Neuron (in vitro differentiated cells): ENCODE measurements around the gene ASGR1.

Source experiments
- H2AFZ ChIP-seq: one replicate; pipeline ENCODE4 v1.6.1; 2013; ENCODE audit warnings: low read depth, mild to moderate bottlenecking, inconsistent platforms, low read length, moderate library complexity
- H3K27me3 ChIP-seq: one replicate; pipeline ENCODE4 v1.6.1; 2013; ENCODE audit warnings: low read length; ENCODE audit not compliant: insufficient read depth
- H3K36me3 ChIP-seq: one replicate; pipeline ENCODE4 v1.6.1; 2013; ENCODE audit warnings: low read length; ENCODE audit not compliant: insufficient read depth
- H3K4me1 ChIP-seq: one replicate; pipeline ENCODE4 v1.6.1; 2013; ENCODE audit warnings: low read length; ENCODE audit not compliant: insufficient read depth
- H3K4me3 ChIP-seq: 2 replicates; pipeline ENCODE4 v1.5.1; 2013; ENCODE audit warnings: mild to moderate bottlenecking, low read length, moderate library complexity
- H3K9me3 ChIP-seq: one replicate; pipeline ENCODE4 v1.6.1; 2013; ENCODE audit warnings: low read length

Gene ASGR1

GRCh38 chr17:7219812-7220592, 40.8 kb upstream of the ASGR1 start, which contains the start of the genes ACADVL and DLG4:
Gene ACADVL (plus strand): TSS chr17:7219938. CDS start chr17:7219985, 47 bp downstream.
Gene DLG4 (minus strand): TSS chr17:7219836.
- Histone ChIP-seq H3K9me3 (no peaks in the 10 kb centered on the region), H3K36me3 (peaks cover 33% of the 10 kb centered on the region), H3K4me1 (peaks cover 52% of the 10 kb centered on the region), H2AFZ (no peak within 1 kb of the TSS), H3K27me3 (no peaks in the 10 kb centered on the region), H3K4me3 (peak within 1 kb of the TSS; percentile 72)

GRCh38 chr17:7219229-7219811, 40.1 kb upstream of the ASGR1 start:
- Histone ChIP-seq H3K27me3 (no peaks in the 10 kb centered on the region), H3K9me3 (no peaks in the 10 kb centered on the region), H3K4me1 (peaks cover 52% of the 10 kb centered on the region), H3K36me3 (peaks cover 26% of the 10 kb centered on the region), H3K4me3 (peak overlapping the region; percentile 72), H2AFZ (no peak overlapping the region)

- peaks cover 20% of the 10 kb centered on the region for H3K36me3 ChIP-seq
- H3K4me3 ChIP-seq: no peak overlapping the region
- no peak overlapping the region for H2AFZ ChIP-seq
- no peaks in the 10 kb centered on the region for H3K9me3 ChIP-seq
- H3K4me1 ChIP-seq: peaks cover 52% of the 10 kb centered on the region
- no peaks in the 10 kb centered on the region for H3K27me3 ChIP-seq
Observed at GRCh38 chr17:7218758-7219157, 39.6 kb upstream of the ASGR1 start.

DNA sequence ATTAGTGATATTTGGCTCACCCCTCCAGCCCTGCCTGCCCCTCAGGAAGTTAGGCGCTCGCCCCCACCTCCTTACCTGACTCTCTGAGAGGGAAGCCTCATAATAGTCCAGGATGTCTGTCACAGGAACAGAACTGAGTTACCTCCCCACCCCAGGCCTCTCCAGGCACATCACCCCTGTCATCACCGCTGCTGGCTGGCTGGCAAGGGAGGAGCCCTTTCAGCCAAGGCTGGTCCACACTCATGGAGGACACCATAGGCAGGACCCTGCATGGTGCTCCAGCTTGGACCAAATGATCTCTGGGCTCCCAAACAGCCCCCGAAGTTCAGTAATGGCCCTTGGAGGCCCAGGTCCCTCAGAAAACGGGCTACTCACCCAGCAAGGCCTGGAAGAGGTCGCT, 39.0 kb upstream of the ASGR1 start:
- Histone ChIP-seq H3K4me1 (peaks cover 57% of the 10 kb centered on the region), H3K9me3 (no peaks in the 10 kb centered on the region), H3K27me3 (no peaks in the 10 kb centered on the region), H3K4me3 (peak overlapping the region; percentile 48), H2AFZ (no peak overlapping the region), H3K36me3 (peaks cover 15% of the 10 kb centered on the region)

GRCh38 chr17:7217113-7217987, 38.2 kb upstream of the ASGR1 start:
- Histone ChIP-seq H3K36me3 (peaks cover 6% of the 10 kb centered on the region), H3K9me3 (no peaks in the 10 kb centered on the region), H3K4me3 (peak overlapping the region; percentile 48), H2AFZ (no peak overlapping the region), H3K4me1 (peaks cover 57% of the 10 kb centered on the region), H3K27me3 (no peaks in the 10 kb centered on the region)

DNA sequence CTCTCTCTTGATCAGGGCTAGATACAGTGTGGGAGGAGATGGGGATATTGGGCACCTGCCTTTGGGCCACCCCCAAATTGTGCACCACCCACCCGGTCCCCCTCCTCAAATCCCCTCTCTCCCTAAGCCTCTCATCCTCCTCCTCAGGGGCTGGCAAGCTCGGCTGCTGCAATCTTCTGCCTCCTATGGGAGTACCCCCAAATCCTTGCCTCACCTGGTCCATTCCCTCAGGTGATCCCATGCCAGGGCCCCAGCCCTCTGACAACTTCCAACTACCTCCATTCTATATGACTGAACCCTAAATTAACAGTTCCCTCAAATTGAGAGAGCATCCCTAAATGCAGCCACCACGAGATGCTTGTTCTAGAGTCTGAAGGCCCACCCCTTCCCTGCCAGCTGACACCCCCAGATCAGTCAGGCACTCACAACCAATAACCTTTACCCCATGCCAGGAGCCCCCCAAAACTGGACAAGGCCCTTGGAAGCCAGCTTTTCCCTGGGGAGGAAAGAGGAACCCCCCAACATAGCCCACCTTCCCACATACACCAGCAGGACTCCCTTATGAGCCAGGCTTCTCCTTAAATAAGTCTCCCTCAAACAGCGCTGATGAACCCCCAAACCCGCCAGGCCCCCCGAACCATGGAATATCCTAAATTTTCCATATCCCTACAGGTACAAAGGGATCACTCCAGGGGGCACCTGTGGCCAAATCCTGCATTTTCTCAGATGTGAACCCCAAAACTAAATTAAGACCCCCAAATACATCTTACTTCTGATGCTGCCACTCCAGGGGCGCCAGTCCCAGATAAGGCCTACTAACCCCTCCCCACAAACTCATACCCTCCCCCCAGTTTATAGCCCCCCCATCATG, 37.3 kb upstream of the ASGR1 start:
- Histone ChIP-seq H3K27me3 (no peaks in the 10 kb centered on the region), H3K4me1 (peaks cover 62% of the 10 kb centered on the region), H3K4me3 (peak overlapping the region; percentile 38), H3K36me3 (peaks cover 2% of the 10 kb centered on the region), H3K9me3 (no peaks in the 10 kb centered on the region), H2AFZ (no peak overlapping the region)

- no peaks in the 10 kb centered on the region for H3K9me3 ChIP-seq
- H3K4me3 ChIP-seq: peak overlapping the region; percentile 56
- no peaks in the 10 kb centered on the region for H3K27me3 ChIP-seq
- no peak overlapping the region for H2AFZ ChIP-seq
- peaks cover 57% of the 10 kb centered on the region for H3K4me1 ChIP-seq
- H3K36me3 ChIP-seq: no peaks in the 10 kb centered on the region
Observed at GRCh38 chr17:7215652-7216180, 36.5 kb upstream of the ASGR1 start.

- Histone ChIP-seq H3K4me1 (peaks cover 51% of the 10 kb centered on the region), H3K36me3 (no peaks in the 10 kb centered on the region), H3K9me3 (no peaks in the 10 kb centered on the region), H3K27me3 (no peaks in the 10 kb centered on the region), H3K4me3 (peak overlapping the region; percentile 56), H2AFZ (no peak overlapping the region)
Observed at GRCh38 chr17:7215136-7215638, 36.0 kb upstream of the ASGR1 start.

GRCh38 chr17:7214300-7215135, 35.3 kb upstream of the ASGR1 start:
- peaks cover 49% of the 10 kb centered on the region for H3K4me1 ChIP-seq

DNA sequence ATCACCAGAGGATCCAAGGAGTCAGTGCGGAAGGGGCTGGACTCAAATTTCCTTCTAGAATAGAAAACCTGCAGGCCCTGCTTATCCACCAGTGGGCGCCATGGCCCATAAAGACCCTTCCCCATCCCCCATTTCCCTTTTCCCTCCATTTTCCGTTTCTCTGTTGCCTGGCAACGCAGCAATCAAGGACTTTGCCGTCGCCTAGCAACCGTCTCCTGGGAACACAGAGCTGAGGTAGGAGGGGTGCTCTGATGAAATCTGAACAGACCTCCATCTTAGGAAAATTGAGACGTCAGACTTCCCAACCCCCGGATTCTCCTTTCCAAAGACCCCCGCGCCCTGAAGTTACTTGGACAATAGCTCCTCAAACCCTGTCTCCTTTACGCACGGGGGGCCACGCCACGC, 34.7 kb upstream of the ASGR1 start:
- peaks cover 46% of the 10 kb centered on the region for H3K4me1 ChIP-seq
- no peaks in the 10 kb centered on the region for H3K27me3 ChIP-seq
- H3K9me3 ChIP-seq: no peaks in the 10 kb centered on the region
- H3K4me3 ChIP-seq: peak overlapping the region; percentile 50
- H3K36me3 ChIP-seq: no peaks in the 10 kb centered on the region
- no peak overlapping the region for H2AFZ ChIP-seq

More at GRCh38 chr17:7214300-7215135, 35.3 kb upstream of the ASGR1 start:
- no peaks in the 10 kb centered on the region for H3K27me3 ChIP-seq
- H3K4me3 ChIP-seq: peak overlapping the region; percentile 56
- H2AFZ ChIP-seq: no peak overlapping the region
- H3K9me3 ChIP-seq: no peaks in the 10 kb centered on the region
- no peaks in the 10 kb centered on the region for H3K36me3 ChIP-seq

- Histone ChIP-seq H3K4me1 (peaks cover 41% of the 10 kb centered on the region), H3K9me3 (no peaks in the 10 kb centered on the region), H3K27me3 (no peaks in the 10 kb centered on the region), H2AFZ (no peak overlapping the region), H3K36me3 (no peaks in the 10 kb centered on the region), H3K4me3 (no peak overlapping the region)
Observed at GRCh38 chr17:7211491-7212273, 32.5 kb upstream of the ASGR1 start.
